CD8-positive, alpha-beta memory T cell (primary cell): ENCODE results near the gene TMEM40. TPM values are rescaled to one million over a fixed set of nuclear protein-coding genes. Genes with fewer than 3 reads are reported as not detected.
A peak's percentile ranks its signal among the peaks of the same experiment; 100 is the strongest.
"Not testable (repeated sequence)": the region's sequence is repeated elsewhere in the genome, so short reads cannot be mapped to it uniquely, and the experiment has no call there.

Experiments used
- CTCF ChIA-PET: fragments of 350-600 bp; sonication (Branson Sonifier 250); formaldehyde crosslinking; loops from one replicate; lab custom pipeline; 2021; ENCODE audit warnings: antibody characterized with exemption; lab: Charles Lee
- POLR2A ChIA-PET: fragments of 350-600 bp; sonication (Branson Sonifier 250); formaldehyde crosslinking; loops from one replicate; lab custom pipeline; 2021; ENCODE audit warnings: antibody characterized with exemption; lab: Charles Lee
- DNase-seq, 5 donors: peaks; one replicate each; pipeline versions ENCODE4 v3.0.0 to v3.0.0-alpha.2; 2020 to 2022; ENCODE audit warnings: mixed read lengths in 1 of 5
- H3K27ac ChIP-seq: one replicate; pipeline ENCODE4 v1.7.0; 2013; ENCODE audit warnings: low read depth, mild to moderate bottlenecking, low read length, moderate library complexity
- H3K27me3 ChIP-seq: 2 replicates; pipeline ENCODE4 v1.7.0; 2013; ENCODE audit warnings: low read length, mild to moderate bottlenecking; ENCODE audit not compliant: insufficient read depth, poor library complexity, severe bottlenecking
- H3K36me3 ChIP-seq: 2 replicates; pipeline ENCODE4 v1.7.0; 2013; ENCODE audit warnings: mild to moderate bottlenecking, low read length, moderate library complexity; ENCODE audit not compliant: insufficient read depth
- H3K4me1 ChIP-seq: 2 replicates; pipeline ENCODE4 v1.7.0; 2013; ENCODE audit warnings: mild to moderate bottlenecking, low read length, moderate library complexity; ENCODE audit not compliant: insufficient read depth
- H3K4me3 ChIP-seq: 2 replicates; pipeline ENCODE4 v1.7.0; 2013; ENCODE audit warnings: mild to moderate bottlenecking, low read length
- H3K9me3 ChIP-seq: 2 replicates; pipeline ENCODE4 v1.7.0; 2013; ENCODE audit warnings: mild to moderate bottlenecking, low read length
- H3K27ac Mint-ChIP-seq, 8 donors: one replicate each; pipeline ENCODE4 v1.8.0; 2020 to 2021; ENCODE audit warnings: mixed read lengths in 8 of 8, mild to moderate bottlenecking in 6 of 8, inconsistent platforms in 3 of 8, moderate library complexity in 3 of 8
- H3K27me3 Mint-ChIP-seq, 2 donors: one replicate each; pipeline ENCODE4 v1.8.0; 2020 to 2021; ENCODE audit warnings: mixed read lengths in 2 of 2, mild to moderate bottlenecking in 1 of 2, moderate library complexity in 1 of 2
- H3K36me3 Mint-ChIP-seq, 3 donors: one replicate each; pipeline ENCODE4 v1.8.0; 2020 to 2021; ENCODE audit warnings: mixed read lengths in 3 of 3, inconsistent platforms in 1 of 3, mild to moderate bottlenecking in 1 of 3
- H3K4me1 Mint-ChIP-seq, 3 donors: one replicate each; pipeline ENCODE4 v1.8.0; 2020 to 2021; ENCODE audit warnings: mixed read lengths in 3 of 3, inconsistent platforms in 1 of 3, mild to moderate bottlenecking in 1 of 3
- H3K4me3 Mint-ChIP-seq, 7 donors: one replicate each; pipeline ENCODE4 v1.8.0; 2020 to 2021; ENCODE audit warnings: mixed read lengths in 7 of 7, mild to moderate bottlenecking in 6 of 7, moderate library complexity in 4 of 7, inconsistent platforms in 2 of 7
- H3K9me3 Mint-ChIP-seq, 5 donors: one replicate each; pipeline ENCODE4 v1.8.0; 2020 to 2022; ENCODE audit warnings: mixed read lengths in 5 of 5, mild to moderate bottlenecking in 3 of 5, moderate library complexity in 2 of 5, inconsistent platforms in 1 of 5
- polyA plus RNA-seq: library from polyadenylated mRNA; unstranded; fragments of 300-500 nt; fragmentation: Illumina TruSeq; gene quantifications from one replicate; pipeline ENCODE4 v1.2.3, GENCODE V29; 2021
- total RNA-seq, 2 experiments: library from RNA; stranded (reverse); gene quantifications; one replicate each; pipeline ENCODE4 v1.2.3, GENCODE V29; 2021

TMEM40 gene
- total and polyA plus RNA-seq, 3 experiments from 2014 or later = not detected

GRCh38 chr3:12730506-12731242 is 28.4 kb downstream of the TMEM40 start:
- H3K4me3 Mint-ChIP-seq = no peak overlapping the region
- no peak for DNase-seq
- no peaks in the 10 kb centered on the region for H3K36me3 ChIP-seq
- H3K4me1 Mint-ChIP-seq = no peaks in the 10 kb centered on the region
- no peak overlapping the region for H3K27ac Mint-ChIP-seq
- ChIA-PET POLR2A (no interaction called here), CTCF (interaction anchor here (2.3 kb wide), 1 partner anchor 11 kb away, joined by 12 read pairs; no protein-coding TSS in a partner anchor)
- H3K27ac ChIP-seq = no peak overlapping the region
- H3K9me3 Mint-ChIP-seq = peaks cover 0 to 2% (median 0%) of the 10 kb centered on the region in 5 donors
- peaks cover 0 to 13% of the 10 kb centered on the region in 2 donors for H3K27me3 Mint-ChIP-seq
- H3K4me3 ChIP-seq = no peak overlapping the region
- no peaks in the 10 kb centered on the region for H3K27me3 ChIP-seq
- H3K36me3 Mint-ChIP-seq = no peaks in the 10 kb centered on the region
- no peaks in the 10 kb centered on the region for H3K9me3 ChIP-seq
- no peaks in the 10 kb centered on the region for H3K4me1 ChIP-seq

- no peaks in the 10 kb centered on the region for H3K27me3 ChIP-seq
- H3K4me1 ChIP-seq = no peaks in the 10 kb centered on the region
- no peak overlapping the region for H3K4me3 ChIP-seq
- no peak overlapping the region for H3K27ac ChIP-seq
- H3K27me3 Mint-ChIP-seq = peaks cover 0 to 10% of the 10 kb centered on the region in 2 donors
- H3K4me3 Mint-ChIP-seq = no peak overlapping the region
- no peak overlapping the region for H3K27ac Mint-ChIP-seq
- no peaks in the 10 kb centered on the region for H3K36me3 Mint-ChIP-seq
- H3K9me3 ChIP-seq = no peaks in the 10 kb centered on the region
- ChIA-PET POLR2A (no interaction called here), CTCF (interaction anchor here (2.3 kb wide), 1 partner anchor 9 kb away, joined by 12 read pairs; no protein-coding TSS in a partner anchor)
- peaks cover 0 to 2% (median 0%) of the 10 kb centered on the region in 3 donors for H3K4me1 Mint-ChIP-seq
- H3K36me3 ChIP-seq = no peaks in the 10 kb centered on the region
- H3K9me3 Mint-ChIP-seq = peaks cover 0 to 2% (median 0%) of the 10 kb centered on the region in 5 donors
- DNase-seq = no peak
Measured at GRCh38 chr3:12729051-12729651, 29.9 kb downstream of the TMEM40 start.

GRCh38 chr3:12727937-12728336 is 31.1 kb downstream of the TMEM40 start:
- CTCF ChIA-PET = no interaction called here
- Histone ChIP-seq H3K27me3 (no peaks in the 10 kb centered on the region), H3K9me3 (no peaks in the 10 kb centered on the region), H3K36me3 (no peaks in the 10 kb centered on the region), H3K27ac (no peak overlapping the region), H3K4me3 (no peak overlapping the region), H3K4me1 (no peaks in the 10 kb centered on the region)
- Mint-ChIP-seq H3K9me3 (peaks cover 0 to 2% (median 0%) of the 10 kb centered on the region in 5 donors), H3K27ac (no peak overlapping the region), H3K4me3 (no peak overlapping the region), H3K27me3 (peaks cover 0 to 8% of the 10 kb centered on the region in 2 donors), H3K4me1 (peaks cover 0 to 2% (median 0%) of the 10 kb centered on the region in 3 donors), H3K36me3 (no peaks in the 10 kb centered on the region)
- DNase-seq = no peak
- POLR2A ChIA-PET = no interaction called here

- Histone ChIP-seq H3K27me3 (no peaks in the 10 kb centered on the region), H3K27ac (no peak overlapping the region), H3K4me1 (no peaks in the 10 kb centered on the region), H3K36me3 (no peaks in the 10 kb centered on the region), H3K4me3 (no peak overlapping the region), H3K9me3 (no peaks in the 10 kb centered on the region)
- no peaks in the 10 kb centered on the region for H3K36me3 Mint-ChIP-seq
- POLR2A ChIA-PET = no interaction called here
- DNase-seq = no peak
- H3K4me1 Mint-ChIP-seq = peaks cover 0 to 2% (median 0%) of the 10 kb centered on the region in 3 donors
- no peak overlapping the region for H3K27ac Mint-ChIP-seq
- CTCF ChIA-PET = no interaction called here
- peaks cover 0 to 4% of the 10 kb centered on the region in 2 donors for H3K27me3 Mint-ChIP-seq
- H3K9me3 Mint-ChIP-seq = peaks cover 0 to 2% (median 0%) of the 10 kb centered on the region in 5 donors
- no peak overlapping the region for H3K4me3 Mint-ChIP-seq
Measured at GRCh38 chr3:12727481-12727880, 31.6 kb downstream of the TMEM40 start.

- Histone ChIP-seq H3K36me3 (no peaks in the 10 kb centered on the region), H3K4me1 (no peaks in the 10 kb centered on the region), H3K27me3 (no peaks in the 10 kb centered on the region), H3K27ac (no peak overlapping the region), H3K4me3 (no peak overlapping the region), H3K9me3 (no peaks in the 10 kb centered on the region)
- no peaks in the 10 kb centered on the region for H3K9me3 Mint-ChIP-seq
- H3K4me3 Mint-ChIP-seq = no peak overlapping the region
- POLR2A ChIA-PET = no interaction called here
- DNase-seq = no peak
- H3K27me3 Mint-ChIP-seq = peaks cover 3 to 4% of the 10 kb centered on the region in 2 donors
- H3K36me3 Mint-ChIP-seq = no peaks in the 10 kb centered on the region
- CTCF ChIA-PET = no interaction called here
- H3K4me1 Mint-ChIP-seq = peaks cover 0 to 5% (median 2%) of the 10 kb centered on the region in 3 donors
- peak overlapping the region in 1 of 8 donors; percentile 94 for H3K27ac Mint-ChIP-seq
Measured at GRCh38 chr3:12725436-12725835, 33.6 kb downstream of the TMEM40 start.

GRCh38 chr3:12724794-12725193 is 34.3 kb downstream of the TMEM40 start:
- ChIA-PET CTCF (no interaction called here), POLR2A (no interaction called here)
- Mint-ChIP-seq H3K36me3 (no peaks in the 10 kb centered on the region), H3K9me3 (no peaks in the 10 kb centered on the region), H3K27ac (no peak overlapping the region), H3K4me3 (no peak overlapping the region), H3K4me1 (peaks cover 5 to 11% (median 8%) of the 10 kb centered on the region in 3 donors), H3K27me3 (peaks cover 5% of the 10 kb centered on the region in 2 donors)
- Histone ChIP-seq H3K4me3 (no peak overlapping the region), H3K4me1 (peaks cover 1% of the 10 kb centered on the region), H3K36me3 (no peaks in the 10 kb centered on the region), H3K9me3 (no peaks in the 10 kb centered on the region), H3K27ac (no peak overlapping the region), H3K27me3 (no peaks in the 10 kb centered on the region)
- no peak for DNase-seq

GRCh38 chr3:12723362-12723761 is 35.7 kb downstream of the TMEM40 start:
- not testable (repeated sequence) for DNase-seq

GRCh38 chr3:12722226-12722625 is 36.8 kb downstream of the TMEM40 start:
- H3K4me1 ChIP-seq = peaks cover 4% of the 10 kb centered on the region
- Mint-ChIP-seq H3K4me3 (no peak overlapping the region), H3K4me1 (peaks cover 10 to 15% (median 10%) of the 10 kb centered on the region in 3 donors), H3K36me3 (no peaks in the 10 kb centered on the region), H3K27ac (peak overlapping the region in 1 of 8 donors; percentile 13), H3K27me3 (peaks cover 5% of the 10 kb centered on the region in 2 donors), H3K9me3 (no peaks in the 10 kb centered on the region)
- ChIA-PET CTCF (interaction anchor here (0.7 kb wide), 1 partner anchor 96 kb away, joined by 3 read pairs; no protein-coding TSS in a partner anchor), POLR2A (no interaction called here)
- DNase-seq = no peak
- no peaks in the 10 kb centered on the region for H3K27me3 ChIP-seq
- no peak overlapping the region for H3K4me3 ChIP-seq
- H3K9me3 ChIP-seq = no peaks in the 10 kb centered on the region
- no peaks in the 10 kb centered on the region for H3K36me3 ChIP-seq
- no peak overlapping the region for H3K27ac ChIP-seq

More at GRCh38 chr3:12723362-12723761, 35.7 kb downstream of the TMEM40 start:
- CTCF ChIA-PET, H3K9me3 Mint-ChIP-seq, H3K4me1 ChIP-seq, H3K27me3 ChIP-seq, H3K27me3 Mint-ChIP-seq, H3K9me3 ChIP-seq, H3K4me3 ChIP-seq, H3K4me3 Mint-ChIP-seq, H3K36me3 ChIP-seq, H3K27ac ChIP-seq, H3K27ac Mint-ChIP-seq, H3K36me3 Mint-ChIP-seq, POLR2A ChIA-PET: not testable (repeated sequence)
- peaks cover 10 to 15% (median 10%) of the 10 kb centered on the region in 3 donors for H3K4me1 Mint-ChIP-seq
